IMR-90 (cell line): ENCODE data around the gene ACTA2.

ENCODE experiments used
- CEBPB ChIP-seq: IDR thresholded peaks from 2 replicates; pipeline ENCODE4 v1.6.1; 2012; ENCODE audit warnings: low read depth, low read length, improper control_type of control experiment
- CHD1 ChIP-seq: IDR thresholded peaks from 2 replicates; pipeline ENCODE4 v1.6.1; 2012; ENCODE audit warnings: low read depth, low read length, improper control_type of control experiment
- CTCF ChIP-seq: conservative IDR thresholded peaks from 2 replicates; pipeline ENCODE4 v1.5.1; 2012; ENCODE audit warnings: mild to moderate bottlenecking, low read depth, low read length, improper control_type of control experiment
- FOS ChIP-seq: fragments of 150-350 bp; IDR thresholded peaks from 2 replicates; pipeline ENCODE4 v1.6.1; 2016; ENCODE audit warnings: low read depth, low read length
- POLR2A ChIP-seq: IDR thresholded peaks from 2 replicates; pipeline ENCODE4 v1.6.1; 2012; ENCODE audit warnings: mild to moderate bottlenecking, low read depth, low read length
- USF2 ChIP-seq: fragments of 150-350 bp; IDR thresholded peaks from 2 replicates; pipeline ENCODE4 v1.6.1; 2017; ENCODE audit warnings: mild to moderate bottlenecking, antibody characterized with exemption, low read length, low read depth

GRCh38 chr10:88915781-88916180, 36.8 kb downstream of the ACTA2 start:
- no peak for TF ChIP-seq POLR2A
- TF ChIP-seq CTCF: no peak
- TF ChIP-seq CHD1: no peak
- TF ChIP-seq CEBPB: no peak
- TF ChIP-seq FOS: no peak
- TF ChIP-seq USF2: no peak
